ENCODE measurements around the gene PRDM15.

PRDM15 gene

GRCh38 chr21:41760411-41760810, 118.7 kb downstream of the PRDM15 start:
- Histone ChIP-seq H3K9me3 (ENCODE audit: severe bottlenecking) (no peaks in the 10 kb centered on the region), H3K27ac (no peak overlapping the region), H3K36me3 (peaks cover 9% of the 10 kb centered on the region; the same call in 1 of the 2 replicates), H3K4me3 (ENCODE audit: low read depth, low read length) (no peak overlapping the region), H3K27me3 (ENCODE audit: insufficient read depth, low read depth, severe bottlenecking) (no peaks in the 10 kb centered on the region)
- TF ChIP-seq CTCF (IDR thresholded peaks at IDR 0.05; ENCODE audit: low read depth, low read length), result no peak
- DNase-seq, result no peak

- Histone ChIP-seq H3K9me3 (ENCODE audit: severe bottlenecking) (no peaks in the 10 kb centered on the region), H3K27me3 (ENCODE audit: insufficient read depth, low read depth, severe bottlenecking) (no peaks in the 10 kb centered on the region), H3K27ac (no peak overlapping the region), H3K4me3 (ENCODE audit: low read depth, low read length) (no peak overlapping the region), H3K36me3 (peaks cover 9% of the 10 kb centered on the region; the same call in 1 of the 2 replicates)
- DNase-seq, result no peak
- TF ChIP-seq CTCF (IDR thresholded peaks at IDR 0.05; ENCODE audit: low read depth, low read length), result no peak
Observed at GRCh38 chr21:41759926-41760325, 119.2 kb downstream of the PRDM15 start.

- no peak for DNase-seq
- Histone ChIP-seq H3K27me3 (ENCODE audit: insufficient read depth, low read depth, severe bottlenecking) (no peaks in the 10 kb centered on the region), H3K27ac (no peak overlapping the region), H3K4me3 (ENCODE audit: low read depth, low read length) (no peak overlapping the region), H3K9me3 (ENCODE audit: severe bottlenecking) (no peaks in the 10 kb centered on the region), H3K36me3 (peaks cover 9% of the 10 kb centered on the region; the same call in 1 of the 2 replicates)
- TF ChIP-seq CTCF (IDR thresholded peaks at IDR 0.05; ENCODE audit: low read depth, low read length), result no peak
Observed at GRCh38 chr21:41759214-41759840, 119.8 kb downstream of the PRDM15 start.

DNA sequence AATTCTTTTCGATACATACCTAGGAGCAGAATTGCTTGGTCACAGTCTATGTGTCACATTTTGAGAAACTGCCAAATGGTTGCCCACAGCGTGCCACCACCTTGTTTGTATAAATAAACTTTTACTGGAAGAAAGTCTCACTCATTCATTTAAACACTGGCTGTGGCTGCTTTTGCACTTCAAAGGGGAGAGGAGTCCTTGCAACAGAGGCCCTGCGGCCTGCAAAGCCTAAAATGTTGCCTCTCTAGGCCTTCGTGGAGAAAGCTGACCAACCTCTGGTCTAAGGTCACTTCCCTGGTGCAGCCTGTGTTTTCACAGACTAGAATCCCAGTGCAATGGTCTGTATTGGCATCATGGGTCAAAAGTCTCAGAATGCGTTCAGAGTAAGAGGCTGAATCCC, 120.6 kb downstream of the PRDM15 start:
- no peak for DNase-seq
- Histone ChIP-seq H3K4me3 (ENCODE audit: low read depth, low read length) (no peak overlapping the region), H3K27me3 (ENCODE audit: insufficient read depth, low read depth, severe bottlenecking) (no peaks in the 10 kb centered on the region), H3K27ac (no peak overlapping the region), H3K36me3 (peaks cover 9% of the 10 kb centered on the region; the same call in 1 of the 2 replicates), H3K9me3 (ENCODE audit: severe bottlenecking) (no peaks in the 10 kb centered on the region)
- TF ChIP-seq CTCF (IDR thresholded peaks at IDR 0.05; ENCODE audit: low read depth, low read length), result no peak

DNA sequence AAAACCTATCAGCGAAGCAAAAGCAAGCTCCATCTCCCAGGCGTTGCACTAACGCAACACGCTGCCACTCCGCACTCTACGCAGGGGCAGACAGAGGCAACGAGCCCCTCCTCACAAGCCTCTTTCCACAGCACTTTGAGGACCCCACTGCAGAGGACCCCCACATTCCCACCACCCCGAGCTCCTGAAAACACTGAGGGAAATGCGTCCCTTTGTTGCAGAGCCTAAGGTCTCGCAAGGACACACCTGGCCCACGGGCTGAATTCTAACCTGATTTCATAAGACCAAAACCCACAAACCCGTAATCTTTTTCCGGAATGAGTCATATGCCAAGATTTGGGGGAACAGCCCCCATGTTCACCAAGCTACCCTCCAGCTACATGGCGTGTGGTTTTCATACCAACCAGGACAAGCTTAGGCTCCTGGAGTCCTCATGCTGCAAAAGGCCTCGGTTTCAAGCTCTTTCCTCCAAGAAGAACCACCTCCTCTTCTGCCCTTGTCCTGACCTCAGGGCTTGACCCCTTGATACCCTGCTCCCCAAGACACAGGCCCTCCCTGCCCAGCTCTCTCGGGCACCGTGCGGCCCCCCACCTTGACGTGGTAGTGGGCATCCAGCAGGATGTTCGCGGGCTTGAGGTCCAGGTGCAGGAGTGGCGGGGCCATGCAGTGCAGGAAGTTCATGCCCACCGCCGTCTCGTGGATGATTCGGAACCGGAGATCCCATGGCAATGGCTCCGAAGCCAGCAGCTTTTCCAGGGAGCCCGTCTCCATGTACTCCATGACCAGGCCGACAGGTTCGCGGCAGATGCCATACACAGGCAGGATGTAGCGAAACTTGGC, 123.0 kb downstream of the PRDM15 start:
- TF ChIP-seq CTCF (IDR thresholded peaks at IDR 0.05; ENCODE audit: low read depth, low read length), result no peak
- H3K27me3 ChIP-seq (ENCODE audit: insufficient read depth, low read depth, severe bottlenecking), result no peaks in the 10 kb centered on the region
- DNase-seq, result no peak
- no peaks in the 10 kb centered on the region for H3K9me3 ChIP-seq (ENCODE audit: severe bottlenecking)
- no peak overlapping the region for H3K4me3 ChIP-seq (ENCODE audit: low read depth, low read length)
- no peak overlapping the region for H3K27ac ChIP-seq
- H3K36me3 ChIP-seq, result peaks cover 9% of the 10 kb centered on the region
